PC-3 (cell line): ENCODE data around the gene DNAAF5.

ENCODE experiments used
- CTCF ChIP-seq: fragments of 300-600 bp; sonication (generic); conservative IDR thresholded peaks from 2 replicates; pipeline ENCODE4 v1.5.1; 2017; ENCODE audit warnings: antibody characterized with exemption, low read depth, mild to moderate bottlenecking, low read length
- EZH2 ChIP-seq: fragments of 300-600 bp; sonication (generic); IDR thresholded peaks from one replicate; pipeline ENCODE4 v1.6.1; 2017; ENCODE audit warnings: antibody characterized with exemption, mild to moderate bottlenecking, low read length; ENCODE audit not compliant: unreplicated experiment

- no peak for TF ChIP-seq CTCF
- TF ChIP-seq EZH2, result no peak
These were observed 33.5 kb downstream of the DNAAF5 start for GRCh38 chr7:760006-760405.
